Chondrocyte (in vitro differentiated cells): ENCODE measurements around the gene GLP2R. TPM values are rescaled to one million over a fixed set of nuclear protein-coding genes. Genes with fewer than 3 reads are reported as not detected.
A peak's percentile ranks its signal among the peaks of the same experiment; 100 is the strongest.

Source experiments
- DNase-seq: peaks from one replicate; pipeline ENCODE4 v3.0.0; 2021; ENCODE audit warnings: mixed read lengths, low spot score
- H3K27ac Mint-ChIP-seq: one replicate; pipeline ENCODE4 v1.8.0; 2021; ENCODE audit warnings: mild to moderate bottlenecking, moderate library complexity, mixed read lengths; ENCODE audit not compliant: unreplicated experiment
- H3K27me3 Mint-ChIP-seq: 2 replicates; pipeline ENCODE4 v1.8.0; 2021; ENCODE audit warnings: low read depth, mixed read lengths
- H3K36me3 Mint-ChIP-seq: 2 replicates; pipeline ENCODE4 v1.8.0; 2021; ENCODE audit warnings: low read depth, mixed read lengths
- H3K4me1 Mint-ChIP-seq: 2 replicates; pipeline ENCODE4 v1.8.0; 2021; ENCODE audit warnings: low read depth, mild to moderate bottlenecking, mixed read lengths
- H3K4me3 Mint-ChIP-seq: one replicate; pipeline ENCODE4 v1.8.0; 2021; ENCODE audit warnings: mild to moderate bottlenecking, moderate library complexity, mixed read lengths; ENCODE audit not compliant: unreplicated experiment
- H3K9me3 Mint-ChIP-seq: 2 replicates; pipeline ENCODE4 v1.8.0; 2021; ENCODE audit warnings: low read depth, mixed read lengths
- CTCF ChIP-seq: fragments of 200-600 bp; sonication (generic); IDR thresholded peaks from 2 replicates; pipeline ENCODE4 v1.5.0; 2021; ENCODE audit warnings: antibody characterized with exemption, mild to moderate bottlenecking, moderate library complexity
- total RNA-seq: library from RNA; stranded (reverse); gene quantifications from 3 replicates; pipeline ENCODE4 v1.2.1, GENCODE V29; 2021

The GLP2R gene
- total RNA-seq, 1 donor from 2014 or later: 2.2 TPM

GRCh38 chr17:9875441-9875840, 49.7 kb downstream of the GLP2R start:
- no peaks in the 10 kb centered on the region for H3K9me3 Mint-ChIP-seq
- peak overlapping the region; percentile 87 for H3K27ac Mint-ChIP-seq
- H3K4me1 Mint-ChIP-seq: peaks cover 38% of the 10 kb centered on the region
- no peaks in the 10 kb centered on the region for H3K36me3 Mint-ChIP-seq
- no peak for DNase-seq
- H3K4me3 Mint-ChIP-seq: no peak overlapping the region
- TF ChIP-seq CTCF: no peak
- no peaks in the 10 kb centered on the region for H3K27me3 Mint-ChIP-seq

GRCh38 chr17:9878356-9878755, 52.6 kb downstream of the GLP2R start:
- DNase-seq: no peak
- no peak for TF ChIP-seq CTCF
- no peak overlapping the region for H3K4me3 Mint-ChIP-seq
- no peak overlapping the region for H3K27ac Mint-ChIP-seq
- no peaks in the 10 kb centered on the region for H3K27me3 Mint-ChIP-seq
- peaks cover 9% of the 10 kb centered on the region for H3K36me3 Mint-ChIP-seq
- peaks cover 44% of the 10 kb centered on the region for H3K4me1 Mint-ChIP-seq
- peaks cover 18% of the 10 kb centered on the region for H3K9me3 Mint-ChIP-seq

GRCh38 chr17:9878786-9879525, 53.2 kb downstream of the GLP2R start:
- H3K9me3 Mint-ChIP-seq: peaks cover 23% of the 10 kb centered on the region
- H3K4me1 Mint-ChIP-seq: peaks cover 44% of the 10 kb centered on the region
- H3K4me3 Mint-ChIP-seq: no peak overlapping the region
- TF ChIP-seq CTCF: no peak
- H3K27ac Mint-ChIP-seq: no peak overlapping the region
- DNase-seq: no peak
- peaks cover 13% of the 10 kb centered on the region for H3K36me3 Mint-ChIP-seq
- H3K27me3 Mint-ChIP-seq: no peaks in the 10 kb centered on the region

- Mint-ChIP-seq H3K4me3 (no peak overlapping the region), H3K27me3 (no peaks in the 10 kb centered on the region), H3K27ac (peak overlapping the region; percentile 42), H3K4me1 (peaks cover 32% of the 10 kb centered on the region), H3K9me3 (peaks cover 28% of the 10 kb centered on the region), H3K36me3 (peaks cover 15% of the 10 kb centered on the region)
- no peak for DNase-seq
- no peak for TF ChIP-seq CTCF
Measured at GRCh38 chr17:9880582-9880999, 54.9 kb downstream of the GLP2R start.

DNA sequence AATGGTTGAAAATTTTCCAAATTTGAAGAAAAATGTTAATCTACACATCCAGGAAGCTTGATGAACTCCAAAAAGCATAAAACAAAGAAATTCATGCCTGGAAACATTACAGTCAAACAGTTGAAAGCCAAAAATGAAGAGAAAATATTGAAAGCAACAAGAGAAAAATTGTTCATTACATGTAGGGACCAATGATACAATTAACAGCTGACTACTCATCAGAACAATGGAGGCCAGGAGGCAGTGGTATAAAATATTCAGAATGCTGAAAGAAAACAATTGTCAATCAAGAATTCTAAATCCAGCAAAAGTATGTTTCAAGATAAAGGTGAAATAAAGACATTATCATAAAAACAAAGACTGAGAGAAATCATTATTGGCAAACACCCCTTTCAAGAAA, 57.7 kb downstream of the GLP2R start:
- Mint-ChIP-seq H3K27me3 (no peaks in the 10 kb centered on the region), H3K36me3 (peaks cover 15% of the 10 kb centered on the region), H3K4me3 (no peak overlapping the region), H3K4me1 (peaks cover 22% of the 10 kb centered on the region), H3K27ac (no peak overlapping the region), H3K9me3 (peaks cover 28% of the 10 kb centered on the region)
- no peak for TF ChIP-seq CTCF
- no peak for DNase-seq
